GM12878 (cell line): ENCODE measurements around the gene CD38. TPM values are rescaled to one million over a fixed set of nuclear protein-coding genes. Genes with fewer than 3 reads are reported as not detected.

Source experiments
- ATAC-seq: fragments of 200-7000 bp; cut with Tn5 transposase; 3 replicates; pipeline ENCODE4 v1.9.1; 2020; ENCODE audit warnings: mild to moderate bottlenecking, moderate library complexity
- BruUV-seq: library from RNA; stranded (reverse); fragments of 400-500 nt; replicated peaks from 2 replicates; lab custom pipeline; 2021; lab: Mats Ljungman, UMichigan
- CTCF ChIA-PET: fragments of 300-600 bp; sonication (Branson Sonifier 250); formaldehyde crosslinking; extraction: SDS; loops from one replicate; lab custom pipeline; 2021; ENCODE audit warnings: inconsistent platforms; lab: Yijun Ruan, JAX
- POLR2A ChIA-PET: fragments of 350-600 bp; formaldehyde crosslinking; extraction: SDS; loops from one replicate; lab custom pipeline; 2021; ENCODE audit warnings: inconsistent platforms; lab: Charles Lee
- RAD21 ChIA-PET: fragments of 300-600 bp; sonication (Branson Sonifier 250); formaldehyde crosslinking; loops from one replicate; lab custom pipeline; 2023; ENCODE audit warnings: antibody characterized with exemption; ENCODE audit not compliant: unreplicated experiment; lab: Charles Lee
- SMC1A ChIA-PET: fragments of 300-600 bp; sonication (Branson Sonifier 250); formaldehyde crosslinking; loops from one replicate; lab custom pipeline; 2023; ENCODE audit not compliant: unreplicated experiment, uncharacterized antibody; lab: Charles Lee
- DNase-seq: peaks from one replicate; pipeline ENCODE4 v3.0.0-alpha.2; 2011; ENCODE audit warnings: low read depth, low spot score
- FAIRE-seq: peaks from 3 replicates; lab custom pipeline; 2011; peaks lifted over from hg19 to GRCh38; lab: Jason Lieb, UNC
- H2AFZ ChIP-seq: 2 replicates; pipeline ENCODE4 v1.6.0; 2011; ENCODE audit warnings: low read depth, low read length, control low read depth; ENCODE audit not compliant: control insufficient read depth
- H3K27ac ChIP-seq: 2 replicates; pipeline ENCODE4 v1.5.1; 2011; ENCODE audit warnings: control low read depth; ENCODE audit not compliant: control insufficient read depth, insufficient read depth
- H3K27me3 ChIP-seq, 2 experiments: replicated peaks in 1 of 2; 2 replicates each; pipeline versions ENCODE4 v1.6.0 to v1.6.1; 2011; ENCODE audit warnings: low read length in 1 of 2; ENCODE audit not compliant: control insufficient read depth in 2 of 2, insufficient read depth in 2 of 2
- H3K36me3 ChIP-seq, 2 experiments: 2 replicates each; pipeline ENCODE4 v1.5.1; 2011; ENCODE audit warnings: low read length in 1 of 2; ENCODE audit not compliant: control insufficient read depth in 2 of 2, insufficient read depth in 2 of 2
- H3K4me1 ChIP-seq: 2 replicates; pipeline ENCODE4 v1.6.1; 2011; ENCODE audit warnings: mild to moderate bottlenecking, low read length, moderate library complexity, mixed read lengths; ENCODE audit not compliant: control insufficient read depth, insufficient read depth
- H3K4me2 ChIP-seq: 2 replicates; pipeline ENCODE4 v1.6.0; 2011; ENCODE audit warnings: control low read depth; ENCODE audit not compliant: control insufficient read depth, insufficient read depth
- H3K4me3 ChIP-seq: fragments of 200-600 bp; sonication (generic); 2 replicates; pipeline ENCODE4 v1.5.1; 2016
- H3K79me2 ChIP-seq: 2 replicates; pipeline ENCODE4 v1.6.0; 2011; ENCODE audit warnings: low read length; ENCODE audit not compliant: control insufficient read depth, insufficient read depth
- H3K9ac ChIP-seq: 2 replicates; pipeline ENCODE4 v1.8.0; 2011; ENCODE audit warnings: low read length, control low read depth, mixed read lengths; ENCODE audit not compliant: control insufficient read depth, insufficient read depth
- H3K9me3 ChIP-seq: replicated peaks from 3 replicates; pipeline ENCODE4 v1.5.1; 2011; ENCODE audit warnings: mild to moderate bottlenecking, low read length; ENCODE audit not compliant: control insufficient read depth, insufficient read depth
- H4K20me1 ChIP-seq: 2 replicates; pipeline ENCODE4 v1.6.0; 2011; ENCODE audit not compliant: control insufficient read depth, insufficient read depth
- CHD2 ChIP-seq: IDR thresholded peaks from 2 replicates; pipeline ENCODE4 v1.6.1; 2011; ENCODE audit warnings: low read depth, low read length, improper control_type of control experiment, borderline replicate concordance
- CREM ChIP-seq: IDR thresholded peaks from 2 replicates; pipeline ENCODE4 v1.6.1; 2014; ENCODE audit warnings: antibody characterized with exemption, low read depth
- CTCF ChIP-seq, 3 experiments: IDR thresholded peaks in 2 of 3; conservative IDR thresholded peaks in 1 of 3; 2 replicates each; pipeline ENCODE4 v1.5.1; 2011; ENCODE audit warnings: low read depth in 3 of 3, low read length in 3 of 3, mild to moderate bottlenecking in 3 of 3, control low read depth in 2 of 3, moderate library complexity in 2 of 3, inconsistent platforms in 1 of 3, mixed read lengths in 1 of 3; ENCODE audit not compliant: control insufficient read depth in 2 of 3, insufficient read depth in 1 of 3; ENCODE audit errors: extremely low read depth in 1 of 3
- E2F8 ChIP-seq: fragments of 450-650 bp; IDR thresholded peaks from 2 replicates; pipeline ENCODE4 v1.6.1; 2018; ENCODE audit warnings: mild to moderate bottlenecking, low read depth, moderate library complexity; ENCODE audit not compliant: partially characterized antibody
- ETV6 ChIP-seq, 2 experiments: fragments of 450-650 bp in 1 of 2; IDR thresholded peaks in 1 of 2; conservative IDR thresholded peaks in 1 of 2; 2 replicates each; pipeline ENCODE4 v1.6.1; 2014; ENCODE audit warnings: antibody characterized with exemption in 1 of 2, borderline replicate concordance in 1 of 2, low read depth in 1 of 2, mild to moderate bottlenecking in 1 of 2, moderate library complexity in 1 of 2
- FOS ChIP-seq: IDR thresholded peaks from 3 replicates; pipeline ENCODE4 v1.6.1; 2011; ENCODE audit warnings: borderline replicate concordance; ENCODE audit not compliant: insufficient read length; ENCODE audit errors: extremely low read depth
- HDAC2 ChIP-seq: fragments of 200-600 bp; sonication (generic); IDR thresholded peaks from 2 replicates; pipeline ENCODE4 v1.6.1; 2017
- RELA ChIP-seq: fragments of 450-650 bp; IDR thresholded peaks from 2 replicates; pipeline ENCODE4 v1.8.0; 2014; ENCODE audit warnings: borderline replicate concordance; ENCODE audit not compliant: partially characterized antibody
- USF2 ChIP-seq: IDR thresholded peaks from 2 replicates; pipeline ENCODE4 v1.6.1; 2011; ENCODE audit warnings: low read depth, low read length, improper control_type of control experiment, borderline replicate concordance
- YY1 ChIP-seq: IDR thresholded peaks from 2 replicates; pipeline ENCODE4 v1.6.1; 2011; ENCODE audit warnings: low read depth, mild to moderate bottlenecking, low read length
- ZBED1 ChIP-seq: IDR thresholded peaks from 2 replicates; pipeline ENCODE4 v1.6.1; 2016; ENCODE audit warnings: borderline replicate concordance
- WGBS: methylation state at CpG from one replicate; pipeline ENCODE4 v1.1.6; 2016; ENCODE audit warnings: low lambda C conversion rate; ENCODE audit not compliant: insufficient replicate concordance, insufficient coverage; ENCODE audit errors: missing lambda C conversion rate; 5-methylcytosine and 5-hydroxymethylcytosine counted together
- in situ Hi-C: fragments of 300-500 bp; cut with MboI; formaldehyde crosslinking; loops from 9 replicates; pipeline ENCODE4 v1.14.3; 2018; ENCODE audit warnings: mixed read lengths
- intact Hi-C: fragments of 100-400 bp; cut with micrococcal nuclease; formaldehyde crosslinking; loops from one replicate; pipeline ENCODE4 v1.14.2; 2022; ENCODE audit not compliant: unreplicated experiment
- polyA plus RNA-seq, 11 experiments: library from polyadenylated mRNA; depleted of rRNA in 4 of 11; unstranded in 6 of 11; stranded (reverse) in 5 of 11; fragments of >200 nt; fragmentation: Nextera tagmentation in 4 of 11; fragmentation: Illumina TruSeq in 1 of 11; extraction: Ambion mirVana in 4 of 11; extraction: Trizol in 1 of 11; gene quantifications; 1 replicate in 1 of 11; 2 replicates in 10 of 11; pipeline versions ENCODE4 v1.2.1 to v1.2.3, GENCODE V29; 2011 to 2016; ENCODE audit warnings: inconsistent platforms in 2 of 11, missing spikeins in 2 of 11, low read depth in 1 of 11
- total RNA-seq, 4 experiments: library from RNA; depleted of rRNA in 3 of 4; stranded (reverse); fragments of >200 nt in 3 of 4; fragmentation: Illumina TruSeq in 1 of 4; extraction: Trizol in 1 of 4; gene quantifications; 2 replicates each; pipeline versions ENCODE4 v1.2.1 to v1.2.3, GENCODE V29; 2013 to 2021

CD38 gene
- total and polyA plus RNA-seq, 10 of the 15 experiments (the other 5 are each of a cell fraction or from before 2014, with no cell fraction given) = 3.5 to 39.8 (median 12.7) TPM

GRCh38 chr4:15811703-15812337 is 33.7 kb downstream of the CD38 start:
- FAIRE-seq (no peak), ATAC-seq (no peak), DNase-seq (no peak)
- H3K9me3 ChIP-seq = no peaks in the 10 kb centered on the region
- BruUV-seq = no TSS peak
- in situ Hi-C loops (no loop called here), intact Hi-C loops (no loop called here)
- no peaks in the 10 kb centered on the region for H4K20me1 ChIP-seq
- H3K36me3 ChIP-seq = no peaks in the 10 kb centered on the region
- H3K9ac ChIP-seq = no peak overlapping the region
- no peak overlapping the region for H3K4me3 ChIP-seq
- H3K27me3 ChIP-seq = no peaks in the 10 kb centered on the region
- TF ChIP-seq HDAC2 (no peak), ZBED1 (no peak), RELA (no peak), CTCF (IDR thresholded peaks at IDR 0.05 in 2 of 3, conservative IDR thresholded peaks at IDR 0.05 in 1 of 3; ENCODE audit: control insufficient read depth in 2 of 3, extremely low read depth in 1 of 3, insufficient read depth in 1 of 3, low read depth in 3 of 3, low read length in 3 of 3) (no peak), USF2 (no peak), E2F8 (no peak), YY1 (no peak), CHD2 (no peak), CREM (no peak), ETV6 (conservative IDR thresholded peaks at IDR 0.05 in 1 of 2, IDR thresholded peaks at IDR 0.05 in 1 of 2; ENCODE audit: borderline replicate concordance in 1 of 2, low read depth in 1 of 2) (no peak), FOS (no peak)
- ChIA-PET RAD21 (no interaction called here), CTCF (interaction anchor here (2.4 kb wide), 1 partner anchor 71 kb away, joined by 10 read pairs; no protein-coding TSS in a partner anchor), SMC1A (interaction anchor here (0.8 to 1.2 kb wide), 2 partner anchors 71 to 144 kb away, joined by 3 read pairs; no protein-coding TSS in a partner anchor), POLR2A (no interaction called here)
- H2AFZ ChIP-seq = no peak overlapping the region
- H3K27ac ChIP-seq = no peak overlapping the region
- H3K79me2 ChIP-seq = no peaks in the 10 kb centered on the region
- WGBS = 67% methylated on average over 2 of the region's 2 CpGs
- H3K4me1 ChIP-seq = peaks cover 7% of the 10 kb centered on the region; the same call in 1 of the 2 replicates
- no peak overlapping the region for H3K4me2 ChIP-seq
